GM21723 (cell line): ENCODE results near the gene RUBCN.
"Not testable (repeated sequence)": the region's sequence is repeated elsewhere in the genome, so short reads cannot be mapped to it uniquely, and the experiment has no call there.

Source experiments
- ATAC-seq: cut with Tn5 transposase; IDR thresholded peaks from one replicate; pipeline ENCODE4 v1.9.1; 2021; ENCODE audit warnings: mild to moderate bottlenecking, moderate library complexity; ENCODE audit not compliant: unreplicated experiment

RUBCN gene

DNA sequence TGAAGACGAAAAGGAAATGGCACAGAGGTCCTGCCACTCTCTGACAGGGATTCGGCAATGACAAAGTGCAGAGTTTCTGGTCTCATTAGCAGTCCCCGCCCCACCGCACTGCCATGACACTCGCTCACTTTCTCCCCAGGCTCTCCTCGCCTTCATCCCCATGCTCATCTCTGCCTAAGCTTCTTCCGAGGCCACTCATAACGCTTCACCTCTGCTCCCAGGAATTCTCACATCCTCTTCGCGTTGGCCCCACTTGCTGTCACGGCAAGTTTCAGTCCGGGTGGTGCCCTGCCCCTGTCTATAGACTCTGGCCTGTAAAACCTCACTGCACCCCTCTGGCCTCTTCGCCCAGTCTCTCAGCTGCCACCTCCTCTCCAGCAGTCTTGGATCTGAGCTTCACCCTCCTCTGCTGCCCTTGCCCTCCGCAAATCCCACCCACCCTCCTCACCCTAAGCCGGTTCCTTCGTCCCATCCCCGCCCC, 654 bp downstream of the RUBCN start:
- ATAC-seq = peak; percentile 32

- ATAC-seq = peak; percentile 46
Measured at GRCh38 chr3:197734667-197735318, 1.9 kb downstream of the RUBCN start.

- no peak for ATAC-seq
Measured at GRCh38 chr3:197733042-197733441, 3.7 kb downstream of the RUBCN start.

- ATAC-seq = not testable (repeated sequence)
Measured at GRCh38 chr3:197731483-197731882, 5.2 kb downstream of the RUBCN start.

GRCh38 chr3:197730770-197731169, 5.9 kb downstream of the RUBCN start:
- ATAC-seq = not testable (repeated sequence)

- ATAC-seq = no peak
Measured at GRCh38 chr3:197730200-197730599, 6.5 kb downstream of the RUBCN start.

- no peak for ATAC-seq
Measured at GRCh38 chr3:197728487-197728886, 8.2 kb downstream of the RUBCN start.

- not testable (repeated sequence) for ATAC-seq
Measured at GRCh38 chr3:197727878-197728277, 8.8 kb downstream of the RUBCN start.

DNA sequence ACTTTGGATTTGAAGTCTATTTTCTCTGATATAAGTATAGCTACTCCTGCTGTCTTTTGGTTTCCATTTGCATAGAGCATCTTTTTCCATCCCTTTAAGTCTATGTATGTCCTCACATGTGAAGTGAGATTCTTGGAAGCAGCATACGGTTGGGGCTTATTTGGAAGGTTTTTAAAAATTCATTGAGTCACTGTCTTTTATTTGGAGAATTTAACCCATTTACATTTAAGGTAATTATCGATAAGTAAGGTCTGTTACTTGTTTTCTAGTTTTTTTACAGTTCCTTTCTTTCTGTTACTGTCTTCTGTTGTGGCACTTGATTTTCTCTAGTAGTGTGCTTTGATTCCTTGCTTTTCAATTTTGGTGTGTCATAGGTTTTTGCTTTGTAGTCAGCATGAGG, 14.0 kb downstream of the RUBCN start:
- ATAC-seq = no peak

DNA sequence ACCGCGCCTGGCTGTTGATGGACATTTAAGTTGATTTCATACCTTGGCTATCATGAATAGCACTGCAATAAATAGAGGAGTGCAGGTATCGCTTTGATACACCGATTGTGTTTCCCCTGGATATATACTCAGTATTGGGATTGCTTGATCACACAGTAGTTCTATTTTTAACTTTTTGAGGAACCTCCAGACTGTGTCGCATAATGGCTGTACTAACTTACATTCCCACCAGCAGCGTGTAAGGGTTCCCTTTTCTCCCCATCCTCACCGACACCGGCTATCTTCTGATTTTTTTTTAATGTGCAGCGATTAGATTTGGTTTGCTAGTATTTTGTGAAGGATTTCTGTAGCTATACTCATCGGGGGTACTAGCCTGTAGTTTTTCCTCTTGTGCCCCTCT, 16.0 kb downstream of the RUBCN start:
- no peak for ATAC-seq

- no peak for ATAC-seq
Measured at GRCh38 chr3:197718891-197719290, 17.8 kb downstream of the RUBCN start.

GRCh38 chr3:197714251-197714650, 22.5 kb downstream of the RUBCN start:
- ATAC-seq = no peak

DNA sequence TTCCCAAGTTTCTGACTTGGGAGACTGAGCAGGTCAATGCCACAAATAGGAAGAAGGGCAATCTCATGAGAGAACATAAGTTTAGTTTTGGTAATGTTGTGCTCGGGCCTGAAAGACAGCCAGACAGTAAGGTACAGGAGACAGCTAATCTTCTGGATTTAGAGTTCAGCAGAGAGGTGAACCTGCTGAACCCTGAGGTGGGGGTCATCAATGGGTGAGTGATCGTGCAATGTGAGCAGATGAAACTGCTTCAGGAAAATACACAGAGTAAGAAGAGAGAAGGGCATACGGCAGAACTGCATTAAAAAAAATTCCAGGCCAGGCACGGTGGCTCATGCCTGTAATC, 23.3 kb downstream of the RUBCN start:
- peak; percentile 21 for ATAC-seq

GRCh38 chr3:197711973-197712707, 24.6 kb downstream of the RUBCN start:
- ATAC-seq = peak; percentile 85

DNA sequence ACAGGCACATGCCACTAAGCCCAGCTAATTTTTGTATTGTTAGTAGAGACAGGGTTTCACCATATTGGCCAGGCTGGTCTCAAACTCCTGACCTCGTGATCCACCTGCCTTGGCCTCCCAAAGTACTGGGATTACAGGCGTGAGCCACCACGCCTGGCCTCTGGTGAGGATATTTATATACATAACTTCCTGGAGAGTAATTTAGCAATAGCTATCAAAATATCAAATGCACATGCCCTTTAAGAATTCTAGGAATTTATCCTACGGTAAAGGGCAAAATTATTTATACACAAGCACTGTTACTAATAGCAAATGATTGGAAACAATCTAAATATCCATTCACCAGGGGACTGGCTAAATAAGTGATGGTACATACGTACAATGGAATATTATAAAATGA, 25.7 kb downstream of the RUBCN start:
- not testable (repeated sequence) for ATAC-seq

DNA sequence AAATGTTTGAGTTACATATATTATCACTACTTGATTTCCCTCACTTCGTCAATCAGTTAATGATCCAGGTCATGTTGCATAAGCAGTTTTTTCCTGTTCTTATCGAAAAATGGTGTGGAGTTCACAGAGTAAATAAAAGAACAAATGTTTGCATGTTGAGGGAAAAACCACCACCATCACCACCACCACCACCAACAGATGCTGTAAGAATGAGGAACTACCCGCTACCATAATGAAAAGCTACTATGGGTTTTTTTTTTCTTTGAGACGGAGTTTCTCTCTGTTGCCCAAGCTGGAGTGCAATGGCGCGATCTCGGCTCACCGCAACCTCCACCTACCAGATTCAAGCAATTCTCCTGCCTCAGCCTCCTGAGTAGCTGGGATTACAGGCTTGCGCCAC, 27.6 kb downstream of the RUBCN start:
- no peak for ATAC-seq

GRCh38 chr3:197706658-197707057, 30.0 kb downstream of the RUBCN start:
- no peak for ATAC-seq

GRCh38 chr3:197701841-197702240, 34.9 kb downstream of the RUBCN start:
- no peak for ATAC-seq

- no peak for ATAC-seq
Measured at GRCh38 chr3:197700095-197700494, 36.6 kb downstream of the RUBCN start.

DNA sequence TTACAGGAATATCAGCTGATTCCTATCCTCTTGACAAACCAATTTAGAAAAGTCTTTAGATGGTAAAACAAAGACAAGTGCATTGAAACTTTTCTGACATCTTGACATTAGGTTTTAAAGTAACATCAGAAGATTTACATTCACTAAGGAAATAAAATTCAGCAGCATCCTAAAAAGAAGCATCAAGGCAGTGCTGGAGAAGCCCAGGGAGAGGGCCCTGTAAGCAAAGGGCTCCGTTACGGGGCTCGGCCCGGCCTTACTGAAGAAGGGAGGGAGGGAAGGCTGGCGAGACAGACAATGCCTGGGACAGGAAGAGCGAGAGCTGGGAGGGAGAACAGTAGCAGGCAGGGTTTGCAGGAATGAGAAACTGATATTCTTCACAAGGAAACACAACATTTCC, 39.3 kb downstream of the RUBCN start:
- ATAC-seq = no peak

DNA sequence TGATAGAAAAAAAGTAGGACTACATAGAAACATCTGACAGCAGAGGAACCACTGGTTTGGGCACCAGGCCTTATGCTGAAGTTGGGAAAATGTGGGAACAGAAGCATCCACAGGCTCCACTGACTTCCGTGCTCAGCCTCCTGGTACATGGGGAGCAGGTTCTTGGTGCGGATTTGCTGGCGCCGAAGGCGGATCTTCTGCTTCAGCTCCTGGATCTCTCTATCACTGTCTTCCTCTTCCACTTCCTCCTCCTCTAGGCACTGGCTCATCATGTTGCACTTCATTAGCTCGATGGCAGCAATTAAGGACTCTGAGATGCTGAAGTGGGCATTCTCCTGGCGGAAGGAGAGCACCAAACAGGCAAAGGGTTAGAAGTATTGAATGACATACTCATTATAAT, 42.5 kb downstream of the RUBCN start:
- ATAC-seq = no peak

GRCh38 chr3:197692641-197693040, 44.1 kb downstream of the RUBCN start:
- ATAC-seq = no peak

GRCh38 chr3:197690754-197691153, 46.0 kb downstream of the RUBCN start:
- no peak for ATAC-seq
